ENCODE measurements around the gene LIN7A. TPM values are rescaled to one million over a fixed set of nuclear protein-coding genes. Genes with fewer than 3 reads are reported as not detected.

LIN7A gene
- total and polyA plus RNA-seq, 2 of the 8 experiments (the other 6 are each of a cell fraction or from before 2014, with no cell fraction given), result 5.8 to 22.0 TPM

DNA sequence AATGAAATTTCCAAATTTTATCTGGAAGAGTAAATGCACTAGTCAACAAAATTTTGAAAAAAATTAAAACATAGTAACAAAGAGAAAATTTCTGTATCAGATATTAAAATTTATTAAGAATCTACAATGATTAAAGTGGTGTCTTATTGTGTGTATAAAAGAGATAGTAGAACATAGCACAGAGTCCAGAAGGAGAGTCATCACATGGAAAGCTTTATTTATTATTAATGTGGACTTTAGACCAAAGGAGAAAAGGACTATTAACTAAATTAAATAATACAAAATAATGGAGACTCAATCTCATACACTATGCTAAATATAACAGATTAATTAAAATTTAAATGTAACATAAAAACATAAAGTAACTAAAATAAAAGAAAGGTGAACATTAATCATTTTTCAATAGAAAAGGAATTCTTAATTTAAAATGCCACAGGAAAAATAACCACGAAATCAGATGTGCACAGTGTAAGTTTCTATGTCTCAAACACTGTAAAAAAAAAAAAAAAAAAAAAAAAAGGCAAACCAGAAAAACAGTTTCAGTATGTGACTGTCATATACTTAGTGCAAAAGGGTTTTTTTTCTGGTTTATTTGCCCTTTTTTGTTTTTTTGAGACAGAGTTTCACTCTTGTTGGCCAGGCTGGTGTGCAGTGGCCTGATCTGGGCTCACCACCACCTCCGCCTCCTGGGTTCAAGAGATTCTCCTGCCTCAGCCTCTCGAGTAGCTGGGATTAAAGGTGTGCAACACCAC, 125.6 kb downstream of the LIN7A start (continued):
- TF ChIP-seq CHD1 (IDR thresholded peaks at IDR 0.05; ENCODE audit: low read depth, low read length), result no peak
- TF ChIP-seq CHD2 (IDR thresholded peaks at IDR 0.05; ENCODE audit: low read length), result no peak
- no peak for TF ChIP-seq ATF2 (IDR thresholded peaks at IDR 0.05; ENCODE audit: low read length)
- no peak for TF ChIP-seq BCL11A (IDR thresholded peaks at IDR 0.05; ENCODE audit: low read depth in 2 of 2, low read length in 2 of 2)
- TF ChIP-seq KDM5A (IDR thresholded peaks at IDR 0.05; ENCODE audit: low read length), result no peak
- TF ChIP-seq CREB1 (IDR thresholded peaks at IDR 0.05), result no peak
- TF ChIP-seq BACH1 (IDR thresholded peaks at IDR 0.05; ENCODE audit: low read length), result no peak
- no peak for TF ChIP-seq GTF2F1 (IDR thresholded peaks at IDR 0.05; ENCODE audit: borderline replicate concordance, low read depth, low read length)
